Subcutaneous adipose tissue (tissue), 4 donors: ENCODE measurements around the gene RASGRP1. TPM values are rescaled to one million over a fixed set of nuclear protein-coding genes. Genes with fewer than 3 reads are reported as not detected.

Experiments
- CTCF ChIP-seq: fragments of 450-650 bp; IDR thresholded peaks from one replicate; pipeline ENCODE4 v1.5.1; 2016; ENCODE audit warnings: low read depth, mild to moderate bottlenecking, control low read depth, antibody characterized with exemption, moderate library complexity
- total RNA-seq, 4 donors: library from RNA; depleted of rRNA; stranded (reverse); fragments of >200 nt; gene quantifications; one replicate each; pipeline ENCODE4 v1.1.0, GENCODE V29; 2016

The RASGRP1 gene
- total RNA-seq, 4 donors from 2014 or later = 0.94 to 2.9 (median 1.8) TPM

DNA sequence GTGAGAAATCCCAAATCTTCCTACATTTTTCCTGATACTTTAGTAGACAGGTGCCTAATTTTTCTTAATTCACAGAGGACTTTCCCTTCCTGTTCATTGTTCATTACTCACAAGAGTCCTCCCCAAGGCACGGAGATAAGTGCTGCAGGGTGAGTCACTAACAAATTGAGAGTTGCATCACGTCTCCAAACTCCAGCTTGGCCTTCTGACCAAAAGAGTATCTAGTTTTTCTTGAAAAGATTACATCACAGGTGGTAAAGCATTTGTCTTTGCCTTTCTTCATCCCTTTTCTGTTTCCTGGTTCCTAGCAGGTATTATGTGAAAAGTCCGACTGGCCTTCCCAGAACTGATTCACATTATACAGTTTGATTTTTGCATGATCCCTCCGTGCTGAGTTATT, 24.9 kb upstream of the RASGRP1 start:
- TF ChIP-seq CTCF = no peak

- TF ChIP-seq CTCF = no peak
Observed at GRCh38 chr15:38588672-38589071, 24.1 kb upstream of the RASGRP1 start.

DNA sequence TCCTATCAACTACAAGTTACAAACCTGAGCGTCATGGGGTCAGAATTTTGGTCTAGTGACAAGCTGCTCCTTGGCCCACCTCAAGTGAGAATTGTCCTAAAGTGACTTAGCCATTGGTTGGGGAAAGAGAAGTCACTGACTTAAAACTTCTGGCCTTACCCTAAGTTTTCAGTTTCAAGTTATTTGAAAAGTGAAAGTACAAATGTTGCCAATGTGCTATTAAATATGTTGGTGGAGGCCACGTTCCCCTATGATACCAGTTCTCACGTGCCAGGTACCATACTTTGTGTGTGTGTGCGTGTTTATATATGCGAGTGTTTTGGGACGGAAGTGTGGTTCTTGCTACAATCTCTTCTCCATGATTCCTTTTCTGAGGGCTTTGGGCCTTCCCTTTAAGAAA, 22.6 kb upstream of the RASGRP1 start:
- no peak for TF ChIP-seq CTCF

DNA sequence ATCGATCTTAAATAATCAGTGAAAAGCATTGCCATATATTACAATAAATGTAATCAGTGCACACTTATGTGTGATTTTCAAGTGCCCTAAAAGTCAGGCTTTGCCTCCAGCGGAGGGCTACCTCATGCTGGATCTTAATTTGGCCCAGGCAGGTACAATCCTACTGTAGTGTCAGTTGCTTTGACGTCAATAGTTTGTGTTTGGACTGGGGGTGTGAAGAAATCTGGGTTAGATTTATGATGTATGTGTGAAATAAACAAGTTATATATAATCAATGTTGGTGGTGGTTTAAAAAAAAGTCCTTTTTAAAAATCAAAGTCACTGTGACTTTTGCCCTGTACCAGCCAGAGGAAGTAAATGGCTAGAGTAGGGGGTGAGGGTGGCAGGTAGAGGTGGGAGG, 14.0 kb upstream of the RASGRP1 start:
- TF ChIP-seq CTCF = no peak

- TF ChIP-seq CTCF = no peak
Observed at GRCh38 chr15:38577424-38577987, 12.9 kb upstream of the RASGRP1 start.

DNA sequence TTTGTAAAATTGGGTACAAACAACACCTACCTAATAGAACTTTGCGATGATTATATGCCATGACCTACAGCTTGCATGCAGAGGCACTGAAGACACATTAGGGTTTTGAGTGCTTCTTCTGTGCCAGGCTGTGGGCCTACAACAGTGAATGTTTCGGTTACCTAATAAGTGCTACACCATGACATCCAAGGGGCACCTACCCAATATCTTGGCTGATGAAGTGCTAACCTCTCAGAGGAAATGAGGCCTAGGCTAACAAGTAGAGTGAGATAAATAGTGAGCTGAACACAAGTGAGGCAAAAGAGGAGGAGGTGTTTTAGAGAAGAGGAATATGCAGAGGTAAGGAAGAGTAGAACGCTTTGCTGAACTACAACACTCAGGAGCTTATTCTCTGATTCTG, 12.2 kb upstream of the RASGRP1 start:
- TF ChIP-seq CTCF = no peak

- no peak for TF ChIP-seq CTCF
Observed at GRCh38 chr15:38576261-38576660, 11.6 kb upstream of the RASGRP1 start.
